Erythroblast (primary cell): ENCODE measurements around the gene DGKA.

ENCODE experiments used
- GATA1 ChIP-seq: IDR thresholded peaks from 2 replicates; pipeline ENCODE4 v1.6.1; 2011; ENCODE audit warnings: low read depth, mild to moderate bottlenecking, control low read depth, low read length, moderate library complexity
- POLR2A ChIP-seq: IDR thresholded peaks from 2 replicates; pipeline ENCODE4 v1.6.1; 2011; ENCODE audit warnings: mild to moderate bottlenecking, low read length

DNA sequence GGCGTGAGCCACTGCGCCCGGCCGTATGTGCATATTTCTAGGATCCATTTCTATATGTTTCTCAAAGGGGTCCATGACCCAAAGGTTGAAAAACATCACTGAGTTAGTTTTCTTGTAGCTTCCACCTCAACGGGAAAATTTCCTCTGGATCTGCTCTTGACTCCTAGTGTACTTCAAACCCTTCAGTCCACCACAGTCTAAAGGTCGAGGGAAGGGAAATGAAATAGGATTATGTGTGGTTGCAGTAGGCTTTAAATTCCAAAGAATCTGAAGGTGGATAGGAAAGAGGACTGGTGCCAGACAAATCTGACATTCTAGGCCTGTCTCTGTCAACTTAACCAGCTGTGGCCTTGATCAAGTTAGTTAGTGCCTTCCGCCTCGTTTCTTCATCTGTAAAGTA is 64.4 kb downstream of the DGKA start:
- TF ChIP-seq POLR2A (no peak), GATA1 (no peak)
